Measurements from ENCODE around the gene CCSER1.
A peak's percentile ranks its signal among the peaks of the same experiment; 100 is the strongest.
"Not testable (repeated sequence)": the region's sequence is repeated elsewhere in the genome, so short reads cannot be mapped to it uniquely, and the experiment has no call there.

CCSER1 gene

GRCh38 chr4:91064157-91064853 is 937.1 kb downstream of the CCSER1 start:
- peak; percentile 95 for DNase-seq (ENCODE audit: low read depth)

GRCh38 chr4:91065117-91065516 is 937.9 kb downstream of the CCSER1 start:
- DNase-seq (ENCODE audit: low read depth): no peak

- no peak for DNase-seq (ENCODE audit: low read depth)
These were observed 943.5 kb downstream of the CCSER1 start for GRCh38 chr4:91070736-91071135.

- DNase-seq (ENCODE audit: low read depth): no peak
These were observed 949.0 kb downstream of the CCSER1 start for GRCh38 chr4:91076147-91076546.

GRCh38 chr4:91085961-91086360 is 958.8 kb downstream of the CCSER1 start:
- no peak for DNase-seq (ENCODE audit: low read depth)

GRCh38 chr4:91087743-91088142 is 960.5 kb downstream of the CCSER1 start:
- DNase-seq (ENCODE audit: low read depth): peak; percentile 35

- no peak for DNase-seq (ENCODE audit: low read depth)
These were observed 962.0 kb downstream of the CCSER1 start for GRCh38 chr4:91089178-91089577.

GRCh38 chr4:91092398-91092980 is 965.3 kb downstream of the CCSER1 start:
- peak; percentile 19 for DNase-seq (ENCODE audit: low read depth)

GRCh38 chr4:91094220-91094619 is 967.0 kb downstream of the CCSER1 start:
- DNase-seq (ENCODE audit: low read depth): not testable (repeated sequence)

- DNase-seq (ENCODE audit: low read depth): no peak
These were observed 972.5 kb downstream of the CCSER1 start for GRCh38 chr4:91099666-91100065.

GRCh38 chr4:91108751-91109150 is 981.6 kb downstream of the CCSER1 start:
- DNase-seq (ENCODE audit: low read depth): no peak

- DNase-seq (ENCODE audit: low read depth): no peak
These were observed 984.4 kb downstream of the CCSER1 start for GRCh38 chr4:91111556-91111955.

GRCh38 chr4:91113130-91113706 is 986.0 kb downstream of the CCSER1 start:
- peak; percentile 52 for DNase-seq (ENCODE audit: low read depth)

GRCh38 chr4:91114386-91114785 is 987.2 kb downstream of the CCSER1 start:
- DNase-seq (ENCODE audit: low read depth): no peak

GRCh38 chr4:91116861-91117260 is 989.7 kb downstream of the CCSER1 start:
- DNase-seq (ENCODE audit: low read depth): peak; percentile 52

- DNase-seq (ENCODE audit: low read depth): no peak
These were observed 991.4 kb downstream of the CCSER1 start for GRCh38 chr4:91118597-91118996.

- DNase-seq (ENCODE audit: low read depth): no peak
These were observed 996.5 kb downstream of the CCSER1 start for GRCh38 chr4:91123742-91124141.

GRCh38 chr4:91127192-91127591 is 1000.0 kb downstream of the CCSER1 start:
- DNase-seq (ENCODE audit: low read depth): no peak

GRCh38 chr4:91127831-91128230 is 1000.6 kb downstream of the CCSER1 start:
- peak; percentile 3 for DNase-seq (ENCODE audit: low read depth)

GRCh38 chr4:91128519-91128918 is 1001.3 kb downstream of the CCSER1 start:
- DNase-seq (ENCODE audit: low read depth): no peak

GRCh38 chr4:91147067-91147466 is 1019.9 kb downstream of the CCSER1 start:
- no peak for DNase-seq (ENCODE audit: low read depth)

GRCh38 chr4:91154041-91154440 is 1026.8 kb downstream of the CCSER1 start:
- not testable (repeated sequence) for DNase-seq (ENCODE audit: low read depth)

- not testable (repeated sequence) for DNase-seq (ENCODE audit: low read depth)
These were observed 1040.9 kb downstream of the CCSER1 start for GRCh38 chr4:91167864-91168653.
